GM06990 (cell line): ENCODE results near the gene GPRIN1.
"Not testable (repeated sequence)": the region's sequence is repeated elsewhere in the genome, so short reads cannot be mapped to it uniquely, and the experiment has no call there.

ENCODE experiments used
- DNase-seq: peaks from one replicate; pipeline ENCODE4 v3.0.0-alpha.2; 2011; ENCODE audit not compliant: insufficient read length; ENCODE audit errors: extremely low read depth
- H3K27me3 ChIP-seq: replicated peaks from 2 replicates; pipeline ENCODE4 v1.6.0; 2011; ENCODE audit warnings: low read length; ENCODE audit not compliant: control insufficient read depth, insufficient read depth
- H3K36me3 ChIP-seq: 2 replicates; pipeline ENCODE4 v1.5.1; 2011; ENCODE audit warnings: low read length; ENCODE audit not compliant: control insufficient read depth, insufficient read depth
- H3K4me3 ChIP-seq: replicated peaks from 2 replicates; pipeline ENCODE4 v1.5.1; 2011; ENCODE audit warnings: low read depth, mild to moderate bottlenecking, control low read depth, low read length
- TF ChIP-seq, protein P1 (sequence below): IDR thresholded peaks from 2 replicates; pipeline ENCODE4 v1.5.1; 2011; ENCODE audit warnings: low read length, control low read depth, mild to moderate bottlenecking, inconsistent platforms; ENCODE audit not compliant: insufficient read depth, poor library complexity, severe bottlenecking

Gene GPRIN1

DNA sequence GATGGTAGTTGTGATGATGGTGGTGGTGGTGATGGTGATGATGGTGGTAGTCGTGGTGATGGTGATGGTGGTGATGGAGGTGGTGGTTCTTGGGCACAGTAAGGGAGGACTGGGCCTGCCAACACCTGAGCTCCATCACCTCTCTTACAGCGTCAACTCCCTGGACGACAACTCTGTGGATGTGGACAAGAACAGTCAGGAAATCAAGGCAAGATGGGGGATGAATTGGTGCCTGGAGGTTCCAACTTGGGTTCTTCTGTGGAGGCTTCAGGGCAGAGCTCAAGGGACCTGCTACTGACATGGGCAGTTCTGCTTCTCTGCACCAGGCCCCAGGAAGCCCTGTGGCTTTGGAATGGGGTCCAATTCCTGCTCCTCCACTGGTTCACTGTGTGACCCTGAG lies 17.4 kb downstream of the GPRIN1 start:
- no peaks in the 10 kb centered on the region for H3K36me3 ChIP-seq
- H3K27me3 ChIP-seq = no peaks in the 10 kb centered on the region; the same call in 1 of the 2 replicates
- TF ChIP-seq, protein P1, sequence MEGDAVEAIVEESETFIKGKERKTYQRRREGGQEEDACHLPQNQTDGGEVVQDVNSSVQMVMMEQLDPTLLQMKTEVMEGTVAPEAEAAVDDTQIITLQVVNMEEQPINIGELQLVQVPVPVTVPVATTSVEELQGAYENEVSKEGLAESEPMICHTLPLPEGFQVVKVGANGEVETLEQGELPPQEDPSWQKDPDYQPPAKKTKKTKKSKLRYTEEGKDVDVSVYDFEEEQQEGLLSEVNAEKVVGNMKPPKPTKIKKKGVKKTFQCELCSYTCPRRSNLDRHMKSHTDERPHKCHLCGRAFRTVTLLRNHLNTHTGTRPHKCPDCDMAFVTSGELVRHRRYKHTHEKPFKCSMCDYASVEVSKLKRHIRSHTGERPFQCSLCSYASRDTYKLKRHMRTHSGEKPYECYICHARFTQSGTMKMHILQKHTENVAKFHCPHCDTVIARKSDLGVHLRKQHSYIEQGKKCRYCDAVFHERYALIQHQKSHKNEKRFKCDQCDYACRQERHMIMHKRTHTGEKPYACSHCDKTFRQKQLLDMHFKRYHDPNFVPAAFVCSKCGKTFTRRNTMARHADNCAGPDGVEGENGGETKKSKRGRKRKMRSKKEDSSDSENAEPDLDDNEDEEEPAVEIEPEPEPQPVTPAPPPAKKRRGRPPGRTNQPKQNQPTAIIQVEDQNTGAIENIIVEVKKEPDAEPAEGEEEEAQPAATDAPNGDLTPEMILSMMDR = no peak
- no peak overlapping the region for H3K4me3 ChIP-seq
- no peak for DNase-seq

DNA sequence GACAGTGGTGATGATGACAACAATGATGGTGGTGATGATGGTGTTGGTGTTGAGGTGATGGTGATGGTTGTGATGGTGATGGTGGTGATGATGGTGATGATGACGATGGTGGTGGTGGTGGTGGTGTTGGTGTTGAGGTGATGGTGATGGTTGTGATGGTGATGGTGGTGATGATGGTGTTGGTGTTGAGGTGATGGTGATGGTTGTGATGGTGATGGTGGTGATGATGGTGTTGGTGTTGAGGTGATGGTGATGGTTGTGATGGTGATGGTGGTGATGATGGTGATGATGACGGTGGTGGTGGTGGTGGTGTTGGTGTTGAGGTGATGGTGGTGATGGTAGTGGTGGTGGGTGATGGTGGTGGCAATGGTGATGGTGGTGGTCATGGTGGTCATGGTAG lies 18.3 kb downstream of the GPRIN1 start:
- H3K36me3 ChIP-seq, H3K4me3 ChIP-seq, H3K27me3 ChIP-seq, DNase-seq: not testable (repeated sequence)

DNA sequence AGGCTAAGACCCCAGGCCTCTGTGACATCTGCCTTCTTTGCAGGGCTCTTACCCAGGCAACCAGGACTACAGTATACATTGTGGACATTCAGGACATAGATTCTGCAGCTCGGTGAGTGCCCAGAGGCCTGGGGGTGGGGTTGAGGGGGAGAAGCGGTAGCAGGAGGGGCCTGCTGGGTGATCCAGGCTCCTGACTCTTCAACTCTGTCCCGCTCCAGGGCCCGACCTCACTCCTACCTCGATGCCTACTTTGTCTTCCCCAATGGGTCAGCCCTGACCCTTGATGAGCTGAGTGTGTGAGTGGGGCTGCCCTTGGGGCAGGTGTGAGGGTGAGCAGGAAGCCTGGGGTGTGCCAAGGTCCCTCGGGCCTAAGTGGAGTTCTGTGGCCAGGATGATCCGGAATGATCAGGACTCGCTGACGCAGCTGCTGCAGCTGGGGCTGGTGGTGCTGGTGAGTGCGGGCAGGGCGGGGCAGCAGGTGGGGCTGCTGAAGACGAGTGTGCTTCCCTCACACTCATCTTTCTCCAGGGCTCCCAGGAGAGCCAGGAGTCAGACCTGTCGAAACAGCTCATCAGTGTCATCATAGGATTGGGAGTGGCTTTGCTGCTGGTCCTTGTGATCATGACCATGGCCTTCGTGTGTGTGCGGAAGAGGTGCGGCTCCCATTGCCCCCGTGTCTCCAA lies 19.8 kb downstream of the GPRIN1 start:
- no peak for DNase-seq
- no peaks in the 10 kb centered on the region for H3K36me3 ChIP-seq
- H3K4me3 ChIP-seq = no peak overlapping the region
- no peaks in the 10 kb centered on the region for H3K27me3 ChIP-seq
- TF ChIP-seq, protein P1 = no peak

DNA sequence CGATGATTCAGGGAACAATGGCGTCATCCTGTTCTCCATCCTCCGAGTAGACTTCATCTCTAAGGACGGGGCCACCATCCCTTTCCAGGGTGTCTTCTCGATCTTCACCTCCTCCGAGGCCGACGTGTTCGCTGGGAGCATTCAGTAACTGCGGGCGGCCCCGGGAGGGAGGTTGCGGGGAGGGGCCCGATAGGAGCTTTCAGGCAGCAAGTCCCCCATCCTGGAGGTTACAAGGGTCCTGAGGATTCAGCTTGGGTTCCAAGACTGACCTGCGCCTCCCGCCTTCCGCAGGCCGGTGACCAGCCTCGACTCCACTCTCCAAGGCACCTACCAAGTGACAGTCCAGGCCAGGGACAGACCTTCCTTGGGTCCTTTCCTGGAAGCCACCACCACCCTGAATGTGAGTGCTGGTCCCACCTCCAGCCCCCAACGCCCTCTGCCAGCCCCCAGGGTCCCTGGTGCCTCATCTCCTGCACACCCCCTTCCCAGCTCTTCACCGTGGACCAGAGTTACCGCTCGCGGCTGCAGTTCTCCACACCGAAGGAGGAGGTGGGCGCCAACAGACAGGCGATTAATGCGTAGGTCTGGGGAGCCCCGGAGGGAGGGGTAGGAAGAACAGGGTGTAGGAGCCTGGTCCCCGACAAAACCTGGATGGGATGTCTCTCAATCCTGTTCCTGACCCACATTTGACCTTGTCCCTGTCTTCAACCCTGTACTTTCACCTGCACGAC lies 20.8 kb downstream of the GPRIN1 start:
- no peak for DNase-seq
- no peak overlapping the region for H3K4me3 ChIP-seq
- H3K27me3 ChIP-seq = no peaks in the 10 kb centered on the region
- no peaks in the 10 kb centered on the region for H3K36me3 ChIP-seq
- TF ChIP-seq, protein P1 = no peak

DNA sequence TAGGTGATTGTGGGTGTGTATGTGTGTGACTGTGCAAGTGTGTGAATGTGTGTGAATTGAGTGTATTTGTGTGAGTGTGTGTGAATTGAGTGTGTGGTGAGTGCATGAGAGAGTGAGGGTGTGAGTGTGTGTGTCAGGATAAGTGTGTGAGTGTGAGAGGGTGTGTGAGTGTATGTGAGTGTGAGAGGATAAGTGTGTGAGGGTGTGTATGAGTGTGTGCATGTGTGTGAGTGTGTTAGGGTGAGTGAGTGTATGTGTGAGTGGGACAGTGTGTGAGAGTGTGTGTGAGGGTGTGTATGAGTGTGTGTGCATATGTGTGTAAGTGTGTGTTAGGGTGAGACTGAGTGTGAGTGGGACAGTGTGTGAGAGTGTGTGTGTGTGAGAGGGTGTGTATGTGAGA lies 21.7 kb downstream of the GPRIN1 start:
- Histone ChIP-seq H3K36me3 (no peaks in the 10 kb centered on the region), H3K27me3 (no peaks in the 10 kb centered on the region), H3K4me3 (no peak overlapping the region)
- TF ChIP-seq, protein P1 = no peak
- no peak for DNase-seq

DNA sequence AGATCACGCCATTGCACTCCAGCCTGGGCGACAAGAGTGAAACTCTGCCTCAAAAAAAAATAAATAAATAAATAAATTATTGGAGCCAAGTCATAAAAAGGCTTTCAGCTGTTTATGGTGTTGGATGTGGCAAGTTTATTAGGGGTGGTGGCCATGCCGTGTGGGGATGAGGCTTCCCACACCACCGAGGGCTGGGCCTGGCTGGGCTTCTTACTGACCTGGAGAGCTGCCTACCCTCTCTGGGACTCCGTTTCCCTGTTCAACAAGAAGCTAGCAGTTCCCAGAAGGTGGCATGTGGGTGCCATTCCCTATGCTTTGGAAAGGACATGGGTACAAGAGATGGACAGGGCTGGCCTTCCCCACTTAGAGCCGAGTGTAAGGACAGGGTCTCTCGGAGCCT lies 22.6 kb downstream of the GPRIN1 start:
- H3K27me3 ChIP-seq = no peaks in the 10 kb centered on the region
- TF ChIP-seq, protein P1 = no peak
- no peak for DNase-seq
- no peak overlapping the region for H3K4me3 ChIP-seq
- H3K36me3 ChIP-seq = no peaks in the 10 kb centered on the region
